ENCODE measurements around the gene FUOM.

Gene FUOM

GRCh38 chr10:133366751-133367150 is 8.9 kb upstream of the FUOM start:
- DNase-seq (ENCODE audit: low spot score): no peak

- DNase-seq (ENCODE audit: low spot score): no peak
These were observed 8.3 kb upstream of the FUOM start for GRCh38 chr10:133366130-133366478.

- DNase-seq (ENCODE audit: low spot score): no peak
These were observed 7.8 kb upstream of the FUOM start for GRCh38 chr10:133365461-133366129.

GRCh38 chr10:133364645-133365431 is 7.0 kb upstream of the FUOM start:
- no peak for DNase-seq (ENCODE audit: low spot score)

- DNase-seq (ENCODE audit: low spot score): no peak
These were observed 5.0 kb upstream of the FUOM start for GRCh38 chr10:133362846-133363245.

- DNase-seq (ENCODE audit: low spot score): no peak
These were observed 4.1 kb upstream of the FUOM start for GRCh38 chr10:133361773-133362441.

GRCh38 chr10:133361227-133361626 is 3.4 kb upstream of the FUOM start:
- no peak for DNase-seq (ENCODE audit: low spot score)

GRCh38 chr10:133359972-133360610 is 2.3 kb upstream of the FUOM start:
- no peak for DNase-seq (ENCODE audit: low spot score)

GRCh38 chr10:133359554-133359971 is 1.7 kb upstream of the FUOM start:
- DNase-seq (ENCODE audit: low spot score): no peak

- no peak for DNase-seq (ENCODE audit: low spot score)
These were observed 1.1 kb upstream of the FUOM start for GRCh38 chr10:133358925-133359310.

- no peak for DNase-seq (ENCODE audit: low spot score)
These were observed 524 bp upstream of the FUOM start for GRCh38 chr10:133358162-133358924.

GRCh38 chr10:133356549-133357284 is 1.1 kb downstream of the FUOM start:
- DNase-seq (ENCODE audit: low spot score): no peak

- DNase-seq (ENCODE audit: low spot score): no peak
These were observed 1.8 kb downstream of the FUOM start for GRCh38 chr10:133355991-133356390.

- DNase-seq (ENCODE audit: low spot score): no peak
These were observed 2.6 kb downstream of the FUOM start for GRCh38 chr10:133355266-133355665.

- no peak for DNase-seq (ENCODE audit: low spot score)
These were observed 3.1 kb downstream of the FUOM start for GRCh38 chr10:133354672-133355240.

- DNase-seq (ENCODE audit: low spot score): no peak
These were observed 3.7 kb downstream of the FUOM start for GRCh38 chr10:133353988-133354605.

- DNase-seq (ENCODE audit: low spot score): no peak
These were observed 4.4 kb downstream of the FUOM start for GRCh38 chr10:133353202-133353959.

- DNase-seq (ENCODE audit: low spot score): no peak
These were observed 6.2 kb downstream of the FUOM start for GRCh38 chr10:133351408-133352318.

GRCh38 chr10:133350950-133351329 is 6.9 kb downstream of the FUOM start:
- DNase-seq (ENCODE audit: low spot score): no peak
